Heart left ventricle (tissue), 13 donors: Measurements from ENCODE around the gene CHST11.

Source experiments
- POLR2A ChIP-seq, 2 donors: fragments of 450-650 bp; IDR thresholded peaks; one replicate each; pipeline ENCODE4 v1.6.1; 2017; ENCODE audit warnings: antibody characterized with exemption in 2 of 2, mild to moderate bottlenecking in 2 of 2, moderate library complexity in 2 of 2
- TF ChIP-seq, protein P1 (sequence below), 12 donors: fragments of 200-600 bp; sonication (generic) in 4 of 12; IDR thresholded peaks; one replicate each; pipeline versions ENCODE4 v1.5.0 to v1.8.0; 2018 to 2022; ENCODE audit warnings: antibody characterized with exemption in 12 of 12, mild to moderate bottlenecking in 5 of 12
- donor health status: ischemic (EF 13 %, LVEDD 7.1; RV severe dilation, severe dysfunction).
- donor health status: DM: no; HTN: yes; CAD: no.
- donor health status: DM: no; HTN: no; CAD: no.
- donor health status: ischemic (EF 25% LVEDD 6.9; RV normal size, moderate dysfunction).
- donor health status: ischemic (EF 25% LVEDD 5.7; RV mildly dilated, moderate dysfunction).
- donor health status: ischemic (EF 35%, LVEDD 5.7; RV mildly dilated, moderate dysfunction).
- donor health status: nonischemic (EF 11% LVEDD 7.7; RV severe dilation, severe dysfunction).
- donor health status: DM: yes; HTN: yes; CAD: no.
- donor health status: PGD.
- donor health status: ischemic (EF 29% LVEDD 5.4; RV normal size, mild dysfunction).
- donor health status: nonischemic (EF 23%, LVEDD 6.1; RV moderate dilation, normal function).

DNA sequence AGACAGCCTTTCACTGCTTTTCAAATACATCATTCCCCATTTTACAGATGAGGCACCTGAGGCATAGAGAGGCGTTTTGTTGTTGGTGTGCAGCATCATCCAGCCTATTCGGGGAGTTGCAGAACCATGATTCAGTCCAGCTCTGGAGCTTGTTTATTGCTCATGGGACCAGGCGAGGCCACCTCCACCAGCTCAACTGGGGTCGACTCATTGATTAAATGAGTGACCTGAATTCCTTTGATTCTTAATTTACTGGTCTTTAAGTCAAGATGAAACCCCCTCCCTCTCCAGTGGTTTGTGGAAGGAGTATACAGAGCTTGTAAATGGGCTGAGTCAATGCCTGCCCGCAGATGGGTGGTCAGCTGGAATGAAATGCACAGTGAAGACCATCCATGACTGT, 161.9 kb downstream of the CHST11 start:
- no peak for TF ChIP-seq POLR2A (IDR thresholded peaks at IDR 0.05)
- TF ChIP-seq, protein P1, sequence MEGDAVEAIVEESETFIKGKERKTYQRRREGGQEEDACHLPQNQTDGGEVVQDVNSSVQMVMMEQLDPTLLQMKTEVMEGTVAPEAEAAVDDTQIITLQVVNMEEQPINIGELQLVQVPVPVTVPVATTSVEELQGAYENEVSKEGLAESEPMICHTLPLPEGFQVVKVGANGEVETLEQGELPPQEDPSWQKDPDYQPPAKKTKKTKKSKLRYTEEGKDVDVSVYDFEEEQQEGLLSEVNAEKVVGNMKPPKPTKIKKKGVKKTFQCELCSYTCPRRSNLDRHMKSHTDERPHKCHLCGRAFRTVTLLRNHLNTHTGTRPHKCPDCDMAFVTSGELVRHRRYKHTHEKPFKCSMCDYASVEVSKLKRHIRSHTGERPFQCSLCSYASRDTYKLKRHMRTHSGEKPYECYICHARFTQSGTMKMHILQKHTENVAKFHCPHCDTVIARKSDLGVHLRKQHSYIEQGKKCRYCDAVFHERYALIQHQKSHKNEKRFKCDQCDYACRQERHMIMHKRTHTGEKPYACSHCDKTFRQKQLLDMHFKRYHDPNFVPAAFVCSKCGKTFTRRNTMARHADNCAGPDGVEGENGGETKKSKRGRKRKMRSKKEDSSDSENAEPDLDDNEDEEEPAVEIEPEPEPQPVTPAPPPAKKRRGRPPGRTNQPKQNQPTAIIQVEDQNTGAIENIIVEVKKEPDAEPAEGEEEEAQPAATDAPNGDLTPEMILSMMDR (IDR thresholded peaks at IDR 0.05), result no peak
